ENCODE results near the gene NPS.

NPS gene

GRCh38 chr10:127563718-127564553 lies 14.8 kb downstream of the NPS start:
- no peak for DNase-seq

GRCh38 chr10:127564644-127565043 lies 15.5 kb downstream of the NPS start:
- DNase-seq = no peak

DNA sequence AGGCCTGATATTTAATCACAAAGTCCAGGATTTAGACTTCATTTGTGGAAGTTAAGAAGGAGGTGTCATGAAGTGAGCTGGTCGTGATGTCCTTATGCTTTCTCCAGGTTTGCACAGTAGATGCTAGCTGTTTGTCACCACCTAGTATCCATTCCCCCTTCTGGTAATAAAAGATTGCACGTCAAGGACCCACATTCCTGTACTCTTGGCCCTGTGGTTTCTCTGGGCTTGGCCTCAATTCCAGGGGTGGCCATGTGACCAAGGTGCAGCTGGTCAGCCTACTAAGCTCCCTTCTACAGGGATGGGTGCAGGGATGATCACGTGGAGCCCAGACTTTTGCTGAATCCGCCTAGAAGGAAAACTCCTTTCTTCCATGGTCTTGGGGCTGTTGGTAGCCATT lies 16.5 kb downstream of the NPS start:
- no peak for DNase-seq

- no peak for DNase-seq
These were observed 20.1 kb downstream of the NPS start for GRCh38 chr10:127569210-127569609.

- no peak for DNase-seq
These were observed 20.9 kb downstream of the NPS start for GRCh38 chr10:127570036-127570435.

GRCh38 chr10:127571386-127571785 lies 22.3 kb downstream of the NPS start:
- no peak for DNase-seq

DNA sequence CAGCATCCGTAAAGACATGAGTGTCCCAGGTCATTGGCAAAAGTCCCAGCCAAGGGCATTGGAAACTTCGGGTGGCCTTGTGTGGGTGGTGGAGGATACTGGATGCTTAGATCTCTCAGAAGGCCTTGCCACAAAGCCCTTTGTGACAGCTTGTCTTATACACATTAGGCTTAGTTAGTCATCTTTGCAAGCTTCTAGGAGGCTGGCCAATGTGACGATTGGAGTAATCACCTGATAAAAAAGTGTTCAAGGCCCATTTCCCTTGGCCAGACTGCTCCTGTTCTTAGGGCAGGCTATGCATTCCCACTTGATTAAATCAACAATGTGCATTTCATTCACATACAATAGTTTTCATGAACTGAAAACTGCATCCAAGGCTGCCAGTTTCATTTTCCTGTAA lies 26.9 kb downstream of the NPS start:
- DNase-seq = no peak

GRCh38 chr10:127576740-127577161 lies 27.6 kb downstream of the NPS start:
- DNase-seq = no peak

DNA sequence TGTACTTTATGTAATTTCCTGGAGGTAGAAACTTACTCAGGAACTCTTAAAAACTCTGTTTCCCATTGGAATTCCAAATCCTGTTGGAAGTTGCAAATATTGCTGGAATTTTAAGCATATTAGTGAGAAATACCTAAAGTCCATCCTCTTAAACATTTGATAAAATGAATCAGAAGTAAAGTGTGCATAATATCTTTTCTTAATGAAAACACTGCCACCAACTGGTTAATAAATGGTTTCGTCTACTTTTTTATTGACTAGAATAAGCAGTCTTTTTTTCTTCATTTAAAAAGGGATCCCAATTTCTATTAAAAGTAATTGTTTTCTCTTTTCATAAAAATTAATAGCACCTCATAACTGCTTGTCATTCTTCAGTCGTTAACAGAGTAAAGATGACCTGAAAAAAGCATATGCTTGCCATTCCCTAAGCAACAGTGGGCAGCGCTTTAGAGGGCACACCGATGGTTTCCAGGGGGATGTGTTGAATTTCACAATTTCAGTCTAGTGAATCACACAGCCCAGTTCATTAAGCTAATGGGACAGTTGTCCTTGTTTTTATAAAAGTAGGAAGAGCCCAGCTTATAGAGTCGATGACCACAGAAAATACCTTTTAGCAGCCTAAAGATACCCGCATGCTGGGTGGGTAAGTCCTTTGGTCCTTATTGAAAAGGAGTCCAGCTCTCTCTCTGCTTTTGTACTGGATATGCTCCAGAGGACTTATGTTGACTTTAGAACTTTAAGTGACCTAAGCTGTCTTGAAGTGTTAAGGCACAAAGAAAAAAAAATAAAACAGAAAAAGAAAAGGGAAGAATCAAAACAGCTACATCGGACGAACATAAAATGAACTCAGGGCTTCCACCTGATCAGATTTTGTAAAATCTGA lies 28.5 kb downstream of the NPS start:
- DNase-seq = no peak

- no peak for DNase-seq
These were observed 29.3 kb downstream of the NPS start for GRCh38 chr10:127578259-127578960.

DNA sequence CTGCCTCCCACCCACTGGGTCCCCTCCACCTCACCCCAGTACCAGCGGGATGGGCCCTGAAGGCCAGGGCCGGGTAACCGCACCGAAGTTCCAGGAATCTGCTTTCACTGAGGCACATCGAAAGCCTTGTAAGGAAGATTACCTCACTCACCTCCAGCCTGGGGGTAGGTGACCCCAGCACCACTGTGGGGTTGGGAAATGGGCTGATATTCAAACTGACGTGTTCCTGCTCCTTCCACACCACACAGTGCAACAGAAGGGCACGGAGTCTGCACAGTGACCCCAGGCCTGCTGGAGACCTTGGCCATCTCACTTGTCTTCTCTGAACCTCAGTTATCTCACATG lies 29.8 kb downstream of the NPS start:
- no peak for DNase-seq

GRCh38 chr10:127579640-127580039 lies 30.5 kb downstream of the NPS start:
- DNase-seq = no peak

DNA sequence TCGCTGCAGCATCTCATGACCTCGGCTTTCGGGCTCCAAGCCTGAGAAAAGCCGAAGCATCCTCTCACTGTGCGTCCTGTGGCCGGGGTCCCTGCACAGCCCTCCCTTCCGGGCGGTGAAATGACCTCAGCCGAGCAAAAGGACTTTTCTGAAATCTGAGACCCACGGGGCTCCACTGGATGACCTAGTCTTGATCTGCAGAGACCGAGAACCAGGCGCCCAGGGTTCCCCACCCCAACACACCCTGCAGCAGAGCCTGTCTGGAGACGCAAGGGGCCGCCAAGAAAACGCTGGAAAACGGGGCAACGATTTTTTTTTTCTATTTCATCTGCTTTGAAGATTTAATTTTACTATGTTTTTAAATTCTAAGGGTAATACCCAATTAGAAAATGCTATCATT lies 31.7 kb downstream of the NPS start:
- no peak for DNase-seq

DNA sequence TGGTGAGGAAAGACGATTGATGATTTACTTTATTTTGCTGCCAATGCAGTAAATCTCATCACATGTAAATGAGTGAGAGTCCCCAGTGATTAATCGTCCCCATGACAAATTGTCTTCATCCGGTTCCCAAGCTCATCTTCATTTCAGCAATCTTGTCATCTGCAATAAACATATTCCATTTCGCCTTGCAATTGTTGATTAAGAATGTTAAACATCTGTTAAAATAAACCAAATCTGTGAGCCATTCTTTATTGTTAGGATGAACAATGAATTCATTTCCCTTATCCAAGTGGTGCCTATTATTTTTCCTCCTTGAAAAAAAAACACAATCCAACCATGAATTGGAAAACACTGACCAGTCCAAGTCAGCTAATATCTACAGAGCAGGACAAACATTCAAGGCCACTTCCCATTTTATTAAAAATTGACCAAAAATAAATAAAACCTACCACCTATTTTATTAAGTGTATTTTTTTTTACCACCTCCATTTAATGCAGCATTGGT lies 36.5 kb downstream of the NPS start:
- DNase-seq = no peak

- DNase-seq = no peak
These were observed 38.7 kb downstream of the NPS start for GRCh38 chr10:127587668-127588365.

- DNase-seq = no peak
These were observed 43.5 kb downstream of the NPS start for GRCh38 chr10:127592586-127592985.

- DNase-seq = no peak
These were observed 51.4 kb downstream of the NPS start for GRCh38 chr10:127600479-127600878.
